Measurements from ENCODE around the gene CHMP5. TPM values are rescaled to one million over a fixed set of nuclear protein-coding genes. Genes with fewer than 3 reads are reported as not detected.

CHMP5 gene
- total RNA-seq, 1 donor from 2014 or later, result 108 TPM

- Histone ChIP-seq H3K36me3 (ENCODE audit: insufficient read depth, low read length) (no peaks in the 10 kb centered on the region), H3K79me2 (ENCODE audit: insufficient read depth, low read length) (no peaks in the 10 kb centered on the region), H3K27ac (ENCODE audit: low read depth, low read length) (peak overlapping the region; percentile 36), H3K27me3 (ENCODE audit: insufficient read depth, low read length) (peaks cover 4% of the 10 kb centered on the region), H3K9me3 (ENCODE audit: insufficient read depth, low read depth, low read length) (no peaks in the 10 kb centered on the region), H4K20me1 (ENCODE audit: insufficient read depth, low read length) (no peaks in the 10 kb centered on the region), H3K9ac (ENCODE audit: low read length) (no peak overlapping the region), H3K4me3 (ENCODE audit: insufficient read depth, low read depth, low read length) (no peak overlapping the region), H3K4me1 (ENCODE audit: insufficient read depth, low read length) (peaks cover 14% of the 10 kb centered on the region), H3K4me2 (ENCODE audit: low read length) (peak overlapping the region; percentile 49), H2AFZ (ENCODE audit: low read depth, low read length) (no peak overlapping the region)
- no peak for TF ChIP-seq CTCF (IDR thresholded peaks at IDR 0.05; ENCODE audit: insufficient read depth, low read depth, low read length)
- no peak for TF ChIP-seq EZH2 (IDR thresholded peaks at IDR 0.05; ENCODE audit: insufficient read depth, low read length)
- Mint-ChIP-seq H3K27ac (ENCODE audit: unreplicated experiment) (no peak overlapping the region), H3K4me1 (ENCODE audit: low read depth, unreplicated experiment) (peaks cover 5% of the 10 kb centered on the region), H3K27me3 (ENCODE audit: low read depth, unreplicated experiment) (peaks cover 53% of the 10 kb centered on the region), H3K36me3 (ENCODE audit: low read depth, unreplicated experiment) (no peaks in the 10 kb centered on the region), H3K4me3 (ENCODE audit: unreplicated experiment) (no peak overlapping the region), H3K9me3 (ENCODE audit: unreplicated experiment) (peaks cover 6% of the 10 kb centered on the region)
- FAIRE-seq, result no peak
- peak; percentile 90 for DNase-seq (ENCODE audit: low read depth)
Observed at GRCh38 chr9:33233626-33234342, 31.1 kb upstream of the CHMP5 start.

GRCh38 chr9:33234511-33235467 lies 30.1 kb upstream of the CHMP5 start:
- no peak overlapping the region for H3K27ac ChIP-seq (ENCODE audit: low read depth, low read length)
- no peak for TF ChIP-seq EZH2 (IDR thresholded peaks at IDR 0.05; ENCODE audit: insufficient read depth, low read length)
- no peak for TF ChIP-seq CTCF (IDR thresholded peaks at IDR 0.05; ENCODE audit: insufficient read depth, low read depth, low read length)
- peaks cover 5% of the 10 kb centered on the region for H3K4me1 Mint-ChIP-seq (ENCODE audit: low read depth, unreplicated experiment)
- H3K27me3 Mint-ChIP-seq (ENCODE audit: low read depth, unreplicated experiment), result peaks cover 49% of the 10 kb centered on the region
- H4K20me1 ChIP-seq (ENCODE audit: insufficient read depth, low read length), result no peaks in the 10 kb centered on the region
- no peaks in the 10 kb centered on the region for H3K36me3 Mint-ChIP-seq (ENCODE audit: low read depth, unreplicated experiment)
- H3K79me2 ChIP-seq (ENCODE audit: insufficient read depth, low read length), result no peaks in the 10 kb centered on the region
- H3K4me2 ChIP-seq (ENCODE audit: low read length), result peak overlapping the region; percentile 49
- H3K36me3 ChIP-seq (ENCODE audit: insufficient read depth, low read length), result no peaks in the 10 kb centered on the region
- no peaks in the 10 kb centered on the region for H3K9me3 ChIP-seq (ENCODE audit: insufficient read depth, low read depth, low read length)
- peaks cover 4% of the 10 kb centered on the region for H3K27me3 ChIP-seq (ENCODE audit: insufficient read depth, low read length)
- no peak for DNase-seq (ENCODE audit: low read depth)
- no peak overlapping the region for H3K4me3 Mint-ChIP-seq (ENCODE audit: unreplicated experiment)
- H3K9me3 Mint-ChIP-seq (ENCODE audit: unreplicated experiment), result peaks cover 6% of the 10 kb centered on the region
- H3K27ac Mint-ChIP-seq (ENCODE audit: unreplicated experiment), result no peak overlapping the region
- H3K4me3 ChIP-seq (ENCODE audit: insufficient read depth, low read depth, low read length), result no peak overlapping the region
- peaks cover 16% of the 10 kb centered on the region for H3K4me1 ChIP-seq (ENCODE audit: insufficient read depth, low read length)
- H2AFZ ChIP-seq (ENCODE audit: low read depth, low read length), result no peak overlapping the region
- no peak for FAIRE-seq
- H3K9ac ChIP-seq (ENCODE audit: low read length), result no peak overlapping the region

All from astrocyte (in vitro differentiated cells and primary cell).